ENCODE data around the gene TSKS.

DNA sequence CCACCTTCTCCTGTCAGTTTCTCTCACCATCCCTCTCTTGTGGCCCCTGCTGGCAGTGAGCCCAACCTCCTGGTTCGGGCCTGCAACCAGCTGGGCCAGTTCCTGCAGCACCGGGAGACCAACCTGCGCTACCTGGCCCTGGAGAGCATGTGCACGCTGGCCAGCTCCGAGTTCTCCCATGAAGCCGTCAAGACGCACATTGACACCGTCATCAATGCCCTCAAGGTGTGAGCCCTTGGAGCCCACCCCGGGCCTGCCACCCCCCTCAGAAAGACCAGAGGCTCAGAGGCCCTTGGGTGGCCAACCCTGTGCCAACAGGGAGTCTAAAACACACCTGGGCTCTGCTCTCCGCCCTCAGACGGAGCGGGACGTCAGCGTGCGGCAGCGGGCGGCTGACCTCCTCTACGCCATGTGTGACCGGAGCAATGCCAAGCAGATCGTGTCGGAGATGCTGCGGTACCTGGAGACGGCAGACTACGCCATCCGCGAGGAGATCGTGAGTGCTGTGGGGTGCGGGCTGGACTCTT, 36.2 kb upstream of the TSKS start:
- TF ChIP-seq CEBPB (IDR thresholded peaks at IDR 0.05) (no peak), TCF12 (IDR thresholded peaks at IDR 0.05; ENCODE audit: low read depth) (no peak), EP300 (IDR thresholded peaks at IDR 0.05; ENCODE audit: borderline replicate concordance) (no peak), YY1 (IDR thresholded peaks at IDR 0.05; ENCODE audit: low read depth) (no peak), TAF1 (IDR thresholded peaks at IDR 0.05; ENCODE audit: low read depth) (no peak), RAD21 (IDR thresholded peaks at IDR 0.05; ENCODE audit: low read depth) (no peak), TEAD4 (IDR thresholded peaks at IDR 0.05) (no peak), FOXM1 (IDR thresholded peaks at IDR 0.05; ENCODE audit: borderline replicate concordance, low read depth) (no peak), CREB1 (IDR thresholded peaks at IDR 0.05; ENCODE audit: low read depth) (no peak), EGR1 (IDR thresholded peaks at IDR 0.05) (no peak), NFIC (IDR thresholded peaks at IDR 0.05) (no peak), REST (IDR thresholded peaks at IDR 0.05; ENCODE audit: low read depth) (no peak)
- TF ChIP-seq, protein P1, sequence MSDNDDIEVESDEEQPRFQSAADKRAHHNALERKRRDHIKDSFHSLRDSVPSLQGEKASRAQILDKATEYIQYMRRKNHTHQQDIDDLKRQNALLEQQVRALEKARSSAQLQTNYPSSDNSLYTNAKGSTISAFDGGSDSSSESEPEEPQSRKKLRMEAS (IDR thresholded peaks at IDR 0.05), result no peak
- TF ChIP-seq, protein P2, sequence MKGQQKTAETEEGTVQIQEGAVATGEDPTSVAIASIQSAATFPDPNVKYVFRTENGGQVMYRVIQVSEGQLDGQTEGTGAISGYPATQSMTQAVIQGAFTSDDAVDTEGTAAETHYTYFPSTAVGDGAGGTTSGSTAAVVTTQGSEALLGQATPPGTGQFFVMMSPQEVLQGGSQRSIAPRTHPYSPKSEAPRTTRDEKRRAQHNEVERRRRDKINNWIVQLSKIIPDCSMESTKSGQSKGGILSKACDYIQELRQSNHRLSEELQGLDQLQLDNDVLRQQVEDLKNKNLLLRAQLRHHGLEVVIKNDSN (IDR thresholded peaks at IDR 0.05), result no peak
